Dedifferentiated amniotic fluid mesenchymal stem cell (primary cell): Measurements from ENCODE around the gene PCCB.
A peak's percentile ranks its signal among the peaks of the same experiment; 100 is the strongest.
"Not testable (repeated sequence)": the region's sequence is repeated elsewhere in the genome, so short reads cannot be mapped to it uniquely, and the experiment has no call there.

Experiments
- DNase-seq: peaks from one replicate; pipeline ENCODE4 v3.0.0-alpha.2; 2016; ENCODE audit errors: extremely low spot score

The PCCB gene

GRCh38 chr3:136327671-136328070 lies 77.5 kb downstream of the PCCB start:
- no peak for DNase-seq

GRCh38 chr3:136329593-136329992 lies 79.5 kb downstream of the PCCB start:
- no peak for DNase-seq

GRCh38 chr3:136330900-136331299 lies 80.8 kb downstream of the PCCB start:
- DNase-seq, result no peak

- no peak for DNase-seq
Measured at GRCh38 chr3:136332302-136332701, 82.2 kb downstream of the PCCB start.

GRCh38 chr3:136332776-136333175 lies 82.6 kb downstream of the PCCB start:
- peak; percentile 28 for DNase-seq

- no peak for DNase-seq
Measured at GRCh38 chr3:136334209-136334608, 84.1 kb downstream of the PCCB start.

- not testable (repeated sequence) for DNase-seq
Measured at GRCh38 chr3:136334726-136335125, 84.6 kb downstream of the PCCB start.

GRCh38 chr3:136336329-136337100 lies 86.4 kb downstream of the PCCB start:
- peak; percentile 63 for DNase-seq

GRCh38 chr3:136343446-136343845 lies 93.3 kb downstream of the PCCB start:
- no peak for DNase-seq

GRCh38 chr3:136343873-136344555 lies 93.9 kb downstream of the PCCB start:
- DNase-seq, result peak; percentile 84

GRCh38 chr3:136346486-136346885 lies 96.3 kb downstream of the PCCB start:
- no peak for DNase-seq

GRCh38 chr3:136350132-136350531 lies 100.0 kb downstream of the PCCB start:
- DNase-seq, result peak; percentile 88

- DNase-seq, result no peak
Measured at GRCh38 chr3:136350557-136350956, 100.4 kb downstream of the PCCB start.

- no peak for DNase-seq
Measured at GRCh38 chr3:136351351-136351750, 101.2 kb downstream of the PCCB start.

GRCh38 chr3:136351905-136352304 lies 101.8 kb downstream of the PCCB start:
- DNase-seq, result no peak

- no peak for DNase-seq
Measured at GRCh38 chr3:136353461-136353860, 103.3 kb downstream of the PCCB start.

GRCh38 chr3:136366289-136366688 lies 116.1 kb downstream of the PCCB start:
- DNase-seq, result peak; percentile 30

- DNase-seq, result not testable (repeated sequence)
Measured at GRCh38 chr3:136375800-136376199, 125.7 kb downstream of the PCCB start.

GRCh38 chr3:136377508-136377907 lies 127.4 kb downstream of the PCCB start:
- DNase-seq, result no peak

GRCh38 chr3:136378011-136378410 lies 127.9 kb downstream of the PCCB start:
- DNase-seq, result no peak
